GM12878 (cell line): ENCODE measurements around the gene BSND. TPM values are rescaled to one million over a fixed set of nuclear protein-coding genes. Genes with fewer than 3 reads are reported as not detected.

Experiments used
- ATAC-seq: fragments of 200-7000 bp; cut with Tn5 transposase; 3 replicates; pipeline ENCODE4 v1.9.1; 2020; ENCODE audit warnings: mild to moderate bottlenecking, moderate library complexity
- BruUV-seq: library from RNA; stranded (reverse); fragments of 400-500 nt; replicated peaks from 2 replicates; lab custom pipeline; 2021; lab: Mats Ljungman, UMichigan
- CTCF ChIA-PET: fragments of 300-600 bp; sonication (Branson Sonifier 250); formaldehyde crosslinking; extraction: SDS; loops from one replicate; lab custom pipeline; 2021; ENCODE audit warnings: inconsistent platforms; lab: Yijun Ruan, JAX
- POLR2A ChIA-PET: fragments of 350-600 bp; formaldehyde crosslinking; extraction: SDS; loops from one replicate; lab custom pipeline; 2021; ENCODE audit warnings: inconsistent platforms; lab: Charles Lee
- RAD21 ChIA-PET: fragments of 300-600 bp; sonication (Branson Sonifier 250); formaldehyde crosslinking; loops from one replicate; lab custom pipeline; 2023; ENCODE audit warnings: antibody characterized with exemption; ENCODE audit not compliant: unreplicated experiment; lab: Charles Lee
- SMC1A ChIA-PET: fragments of 300-600 bp; sonication (Branson Sonifier 250); formaldehyde crosslinking; loops from one replicate; lab custom pipeline; 2023; ENCODE audit not compliant: unreplicated experiment, uncharacterized antibody; lab: Charles Lee
- DNase-seq: peaks from one replicate; pipeline ENCODE4 v3.0.0-alpha.2; 2011; ENCODE audit warnings: low read depth, low spot score
- FAIRE-seq: peaks from 3 replicates; lab custom pipeline; 2011; peaks lifted over from hg19 to GRCh38; lab: Jason Lieb, UNC
- H2AFZ ChIP-seq: 2 replicates; pipeline ENCODE4 v1.6.0; 2011; ENCODE audit warnings: low read depth, low read length, control low read depth; ENCODE audit not compliant: control insufficient read depth
- H3K27ac ChIP-seq: 2 replicates; pipeline ENCODE4 v1.5.1; 2011; ENCODE audit warnings: control low read depth; ENCODE audit not compliant: control insufficient read depth, insufficient read depth
- H3K27me3 ChIP-seq, 2 experiments: replicated peaks in 1 of 2; 2 replicates each; pipeline versions ENCODE4 v1.6.0 to v1.6.1; 2011; ENCODE audit warnings: low read length in 1 of 2; ENCODE audit not compliant: control insufficient read depth in 2 of 2, insufficient read depth in 2 of 2
- H3K36me3 ChIP-seq, 2 experiments: 2 replicates each; pipeline ENCODE4 v1.5.1; 2011; ENCODE audit warnings: low read length in 1 of 2; ENCODE audit not compliant: control insufficient read depth in 2 of 2, insufficient read depth in 2 of 2
- H3K4me1 ChIP-seq: 2 replicates; pipeline ENCODE4 v1.6.1; 2011; ENCODE audit warnings: mild to moderate bottlenecking, low read length, moderate library complexity, mixed read lengths; ENCODE audit not compliant: control insufficient read depth, insufficient read depth
- H3K4me2 ChIP-seq: 2 replicates; pipeline ENCODE4 v1.6.0; 2011; ENCODE audit warnings: control low read depth; ENCODE audit not compliant: control insufficient read depth, insufficient read depth
- H3K4me3 ChIP-seq: fragments of 200-600 bp; sonication (generic); 2 replicates; pipeline ENCODE4 v1.5.1; 2016
- H3K79me2 ChIP-seq: 2 replicates; pipeline ENCODE4 v1.6.0; 2011; ENCODE audit warnings: low read length; ENCODE audit not compliant: control insufficient read depth, insufficient read depth
- H3K9ac ChIP-seq: 2 replicates; pipeline ENCODE4 v1.8.0; 2011; ENCODE audit warnings: low read length, control low read depth, mixed read lengths; ENCODE audit not compliant: control insufficient read depth, insufficient read depth
- H3K9me3 ChIP-seq: replicated peaks from 3 replicates; pipeline ENCODE4 v1.5.1; 2011; ENCODE audit warnings: mild to moderate bottlenecking, low read length; ENCODE audit not compliant: control insufficient read depth, insufficient read depth
- H4K20me1 ChIP-seq: 2 replicates; pipeline ENCODE4 v1.6.0; 2011; ENCODE audit not compliant: control insufficient read depth, insufficient read depth
- CBX3 ChIP-seq: fragments of 200-600 bp; sonication (generic); IDR thresholded peaks from 2 replicates; pipeline ENCODE4 v1.6.1; 2016; ENCODE audit warnings: low read depth, borderline replicate concordance
- CHD1 ChIP-seq: IDR thresholded peaks from 2 replicates; pipeline ENCODE4 v1.6.1; 2012; ENCODE audit warnings: low read depth, low read length, improper control_type of control experiment
- HDAC6 ChIP-seq: fragments of 200-600 bp; sonication (generic); IDR thresholded peaks from one replicate; pipeline ENCODE4 v1.8.0; 2017; ENCODE audit warnings: antibody characterized with exemption; ENCODE audit not compliant: unreplicated experiment
- IKZF1 ChIP-seq: fragments of 450-650 bp; conservative IDR thresholded peaks from 2 replicates; pipeline ENCODE4 v1.6.1; 2017; ENCODE audit warnings: antibody characterized with exemption, mild to moderate bottlenecking
- IRF5 ChIP-seq: fragments of 450-650 bp; IDR thresholded peaks from 2 replicates; pipeline ENCODE4 v1.6.1; 2017; ENCODE audit warnings: borderline replicate concordance
- RB1 ChIP-seq: fragments of 450-650 bp; formaldehyde crosslinking; IDR thresholded peaks from 2 replicates; pipeline ENCODE4 v1.6.1; 2017; ENCODE audit warnings: mild to moderate bottlenecking, borderline replicate concordance
- RFX5 ChIP-seq: IDR thresholded peaks from 2 replicates; pipeline ENCODE4 v1.6.1; 2011; ENCODE audit warnings: low read depth, low read length, improper control_type of control experiment
- SUPT20H ChIP-seq: IDR thresholded peaks from 2 replicates; pipeline ENCODE4 v1.6.1; 2011; ENCODE audit warnings: low read depth, mild to moderate bottlenecking, low read length, moderate library complexity, borderline replicate concordance; ENCODE audit not compliant: control insufficient read depth
- TAF1 ChIP-seq: IDR thresholded peaks from 2 replicates; pipeline ENCODE4 v1.6.1; 2011; ENCODE audit warnings: mild to moderate bottlenecking, low read depth, low read length, borderline replicate concordance
- TCF3 ChIP-seq: IDR thresholded peaks from 2 replicates; pipeline ENCODE4 v1.6.1; 2012; ENCODE audit warnings: low read depth, mild to moderate bottlenecking, low read length, borderline replicate concordance; ENCODE audit not compliant: insufficient read depth
- USF2 ChIP-seq: IDR thresholded peaks from 2 replicates; pipeline ENCODE4 v1.6.1; 2011; ENCODE audit warnings: low read depth, low read length, improper control_type of control experiment, borderline replicate concordance
- ZBTB33 ChIP-seq: fragments of 450-650 bp; IDR thresholded peaks from 2 replicates; pipeline ENCODE4 v1.6.1; 2017; ENCODE audit warnings: mild to moderate bottlenecking
- ZZZ3 ChIP-seq: IDR thresholded peaks from 2 replicates; pipeline ENCODE4 v1.6.1; 2011; ENCODE audit warnings: low read depth; ENCODE audit not compliant: control insufficient read depth, insufficient read length
- WGBS: methylation state at CpG from one replicate; pipeline ENCODE4 v1.1.6; 2016; ENCODE audit warnings: low lambda C conversion rate; ENCODE audit not compliant: insufficient replicate concordance, insufficient coverage; ENCODE audit errors: missing lambda C conversion rate; 5-methylcytosine and 5-hydroxymethylcytosine counted together
- in situ Hi-C: fragments of 300-500 bp; cut with MboI; formaldehyde crosslinking; loops from 9 replicates; pipeline ENCODE4 v1.14.3; 2018; ENCODE audit warnings: mixed read lengths
- intact Hi-C: fragments of 100-400 bp; cut with micrococcal nuclease; formaldehyde crosslinking; loops from one replicate; pipeline ENCODE4 v1.14.2; 2022; ENCODE audit not compliant: unreplicated experiment
- polyA plus RNA-seq, 11 experiments: library from polyadenylated mRNA; depleted of rRNA in 4 of 11; unstranded in 6 of 11; stranded (reverse) in 5 of 11; fragments of >200 nt; fragmentation: Nextera tagmentation in 4 of 11; fragmentation: Illumina TruSeq in 1 of 11; extraction: Ambion mirVana in 4 of 11; extraction: Trizol in 1 of 11; gene quantifications; 1 replicate in 1 of 11; 2 replicates in 10 of 11; pipeline versions ENCODE4 v1.2.1 to v1.2.3, GENCODE V29; 2011 to 2016; ENCODE audit warnings: inconsistent platforms in 2 of 11, missing spikeins in 2 of 11, low read depth in 1 of 11
- total RNA-seq, 4 experiments: library from RNA; depleted of rRNA in 3 of 4; stranded (reverse); fragments of >200 nt in 3 of 4; fragmentation: Illumina TruSeq in 1 of 4; extraction: Trizol in 1 of 4; gene quantifications; 2 replicates each; pipeline versions ENCODE4 v1.2.1 to v1.2.3, GENCODE V29; 2013 to 2021
- TF ChIP-seq, protein P1 (sequence below): fragments of 450-650 bp; formaldehyde crosslinking; IDR thresholded peaks from 2 replicates; pipeline ENCODE4 v1.4.0; 2022; ENCODE audit warnings: mild to moderate bottlenecking, moderate library complexity
- TF ChIP-seq, protein P2 (sequence below): fragments of 450-650 bp; IDR thresholded peaks from 2 replicates; pipeline ENCODE4 v1.6.1; 2016; ENCODE audit warnings: mild to moderate bottlenecking

Gene BSND
- total and polyA plus RNA-seq, 10 of the 15 experiments (the other 5 are each of a cell fraction or from before 2014, with no cell fraction given), result not detected

GRCh38 chr1:55039342-55040082 lies 40.8 kb downstream of the BSND start, which contains the start of gene PCSK9:
TSS of gene PCSK9 (plus strand) at chr1:55039548. CDS start at chr1:55039838, 290 bp downstream.
- ChIA-PET CTCF (no interaction called here), SMC1A (no interaction called here), POLR2A (no interaction called here), RAD21 (no interaction called here)
- H3K9me3 ChIP-seq, result no peaks in the 10 kb centered on the region
- in situ Hi-C loops, result no loop called here
- ATAC-seq (no peak), FAIRE-seq (no peak), DNase-seq (no peak)
- peaks cover 4 to 10% of the 10 kb centered on the region in 2 experiments for H3K27me3 ChIP-seq
- 39% methylated on average over 55 of the region's 67 CpGs for WGBS
- H3K9ac ChIP-seq, result no peak within 1 kb of the TSS
- no peaks in the 10 kb centered on the region for H3K4me1 ChIP-seq
- no TSS peak for BruUV-seq
- intact Hi-C loops, result no loop called here
- no peak within 1 kb of the TSS for H3K4me2 ChIP-seq
- H3K27ac ChIP-seq, result no peak within 1 kb of the TSS
- no peaks in the 10 kb centered on the region for H3K79me2 ChIP-seq
- no peak within 1 kb of the TSS for H3K4me3 ChIP-seq
- no peak within 1 kb of the TSS for H2AFZ ChIP-seq
- H4K20me1 ChIP-seq, result no peaks in the 10 kb centered on the region; the same call in 1 of the 2 replicates
- H3K36me3 ChIP-seq, result no peaks in the 10 kb centered on the region
- TF ChIP-seq IRF5, result no peak
- TF ChIP-seq RB1, result no peak
- TF ChIP-seq CHD1, result no peak
- no peak for TF ChIP-seq ZZZ3
- no peak for TF ChIP-seq ZBTB33
- no peak for TF ChIP-seq RFX5
- TF ChIP-seq IKZF1, result no peak
- no peak for TF ChIP-seq TAF1
- TF ChIP-seq USF2, result no peak
- TF ChIP-seq TCF3, result no peak
- TF ChIP-seq, protein P1, sequence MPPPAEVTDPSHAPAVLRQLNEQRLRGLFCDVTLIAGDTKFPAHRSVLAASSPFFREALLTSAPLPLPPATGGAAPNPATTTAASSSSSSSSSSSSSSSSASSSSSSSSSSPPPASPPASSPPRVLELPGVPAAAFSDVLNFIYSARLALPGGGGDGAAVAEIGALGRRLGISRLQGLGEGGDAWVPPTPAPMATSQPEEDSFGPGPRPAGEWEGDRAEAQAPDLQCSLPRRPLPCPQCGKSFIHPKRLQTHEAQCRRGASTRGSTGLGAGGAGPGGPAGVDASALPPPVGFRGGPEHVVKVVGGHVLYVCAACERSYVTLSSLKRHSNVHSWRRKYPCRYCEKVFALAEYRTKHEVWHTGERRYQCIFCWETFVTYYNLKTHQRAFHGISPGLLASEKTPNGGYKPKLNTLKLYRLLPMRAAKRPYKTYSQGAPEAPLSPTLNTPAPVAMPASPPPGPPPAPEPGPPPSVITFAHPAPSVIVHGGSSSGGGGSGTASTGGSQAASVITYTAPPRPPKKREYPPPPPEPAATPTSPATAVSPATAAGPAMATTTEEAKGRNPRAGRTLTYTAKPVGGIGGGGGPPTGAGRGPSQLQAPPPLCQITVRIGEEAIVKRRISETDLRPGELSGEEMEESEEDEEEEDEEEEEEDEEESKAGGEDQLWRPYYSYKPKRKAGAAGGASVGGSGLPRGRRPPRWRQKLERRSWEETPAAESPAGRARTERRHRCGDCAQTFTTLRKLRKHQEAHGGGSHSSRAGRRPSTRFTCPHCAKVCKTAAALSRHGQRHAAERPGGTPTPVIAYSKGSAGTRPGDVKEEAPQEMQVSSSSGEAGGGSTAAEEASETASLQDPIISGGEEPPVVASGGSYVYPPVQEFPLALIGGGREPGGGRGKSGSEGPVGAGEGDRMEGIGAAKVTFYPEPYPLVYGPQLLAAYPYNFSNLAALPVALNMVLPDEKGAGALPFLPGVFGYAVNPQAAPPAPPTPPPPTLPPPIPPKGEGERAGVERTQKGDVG (CRISPR knock-in tag), result no peak
- TF ChIP-seq SUPT20H, result no peak
- TF ChIP-seq, protein P2, sequence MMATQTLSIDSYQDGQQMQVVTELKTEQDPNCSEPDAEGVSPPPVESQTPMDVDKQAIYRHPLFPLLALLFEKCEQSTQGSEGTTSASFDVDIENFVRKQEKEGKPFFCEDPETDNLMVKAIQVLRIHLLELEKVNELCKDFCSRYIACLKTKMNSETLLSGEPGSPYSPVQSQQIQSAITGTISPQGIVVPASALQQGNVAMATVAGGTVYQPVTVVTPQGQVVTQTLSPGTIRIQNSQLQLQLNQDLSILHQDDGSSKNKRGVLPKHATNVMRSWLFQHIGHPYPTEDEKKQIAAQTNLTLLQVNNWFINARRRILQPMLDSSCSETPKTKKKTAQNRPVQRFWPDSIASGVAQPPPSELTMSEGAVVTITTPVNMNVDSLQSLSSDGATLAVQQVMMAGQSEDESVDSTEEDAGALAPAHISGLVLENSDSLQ, result no peak
- TF ChIP-seq CBX3, result no peak
- no peak for TF ChIP-seq HDAC6
